ENCODE results near the gene SMAD7. TPM values are rescaled to one million over a fixed set of nuclear protein-coding genes. Genes with fewer than 3 reads are reported as not detected.
A peak's percentile ranks its signal among the peaks of the same experiment; 100 is the strongest.

The SMAD7 gene
- total and polyA plus RNA-seq, 4 donors: 11.8 to 58.8 (median 35.8) TPM

DNA sequence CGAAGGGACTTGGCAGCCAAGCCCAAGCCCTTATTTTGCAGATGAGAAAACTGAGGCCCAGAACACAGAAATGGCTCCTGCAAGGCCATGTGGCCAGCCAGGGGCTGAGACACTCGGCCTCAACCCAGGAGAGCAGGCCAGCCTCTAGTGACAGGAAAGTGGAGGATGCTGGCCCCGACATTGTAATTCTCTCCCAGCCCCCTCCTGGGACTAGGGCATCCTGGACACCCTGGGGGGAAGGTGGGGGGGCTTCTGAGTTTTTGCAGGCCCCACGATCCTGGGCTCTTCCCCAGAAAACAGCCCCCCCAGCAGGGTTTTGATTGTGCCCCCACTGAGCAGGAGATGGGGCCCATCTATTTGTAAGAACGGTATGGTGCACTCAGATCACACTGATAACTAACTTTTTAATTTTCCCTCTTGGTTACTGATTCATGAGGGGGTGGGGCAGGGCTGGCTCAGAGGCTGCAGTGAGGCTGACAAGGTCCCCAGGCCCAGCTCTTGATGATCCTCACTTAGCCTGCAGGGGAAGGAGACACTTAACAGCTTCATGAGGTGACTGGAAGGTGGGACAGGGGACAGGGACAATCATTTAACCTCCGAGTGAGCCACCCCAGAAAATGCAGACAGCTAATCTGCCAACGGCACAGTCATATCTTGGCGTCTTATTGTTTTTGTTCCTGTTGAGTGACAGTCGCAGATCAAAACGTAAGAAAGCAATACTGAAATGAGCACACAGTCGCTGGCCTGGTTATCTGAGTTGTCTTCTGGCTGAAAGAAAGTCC lies 18.9 kb downstream of the SMAD7 start:
- Histone ChIP-seq H3K4me3 (no peak overlapping the region), H3K27ac (ENCODE audit: low read depth in 1 of 2, low read length in 1 of 2) (peak overlapping the region; percentile 13 to 89), H3K9ac (ENCODE audit: insufficient read depth in 1 of 2, low read length in 2 of 2) (peak overlapping the region in 1 of 2 donors; percentile 16), H3K9me3 (ENCODE audit: control insufficient read depth in 4 of 4, insufficient read depth in 3 of 4, low read length in 3 of 4) (no peaks in the 10 kb centered on the region), H3K27me3 (ENCODE audit: control insufficient read depth in 3 of 3, insufficient read depth in 3 of 3, low read length in 2 of 3) (no peaks in the 10 kb centered on the region), H3K4me1 (ENCODE audit: control insufficient read depth in 5 of 5, insufficient read depth in 5 of 5, low read length in 5 of 5) (peaks cover 55 to 97% (median 77%) of the 10 kb centered on the region in 5 donors), H3K36me3 (ENCODE audit: control insufficient read depth in 4 of 4, insufficient read depth in 4 of 4, low read length in 4 of 4) (peaks cover 0 to 10% (median 0%) of the 10 kb centered on the region in 4 donors)
- TF ChIP-seq, protein P1, sequence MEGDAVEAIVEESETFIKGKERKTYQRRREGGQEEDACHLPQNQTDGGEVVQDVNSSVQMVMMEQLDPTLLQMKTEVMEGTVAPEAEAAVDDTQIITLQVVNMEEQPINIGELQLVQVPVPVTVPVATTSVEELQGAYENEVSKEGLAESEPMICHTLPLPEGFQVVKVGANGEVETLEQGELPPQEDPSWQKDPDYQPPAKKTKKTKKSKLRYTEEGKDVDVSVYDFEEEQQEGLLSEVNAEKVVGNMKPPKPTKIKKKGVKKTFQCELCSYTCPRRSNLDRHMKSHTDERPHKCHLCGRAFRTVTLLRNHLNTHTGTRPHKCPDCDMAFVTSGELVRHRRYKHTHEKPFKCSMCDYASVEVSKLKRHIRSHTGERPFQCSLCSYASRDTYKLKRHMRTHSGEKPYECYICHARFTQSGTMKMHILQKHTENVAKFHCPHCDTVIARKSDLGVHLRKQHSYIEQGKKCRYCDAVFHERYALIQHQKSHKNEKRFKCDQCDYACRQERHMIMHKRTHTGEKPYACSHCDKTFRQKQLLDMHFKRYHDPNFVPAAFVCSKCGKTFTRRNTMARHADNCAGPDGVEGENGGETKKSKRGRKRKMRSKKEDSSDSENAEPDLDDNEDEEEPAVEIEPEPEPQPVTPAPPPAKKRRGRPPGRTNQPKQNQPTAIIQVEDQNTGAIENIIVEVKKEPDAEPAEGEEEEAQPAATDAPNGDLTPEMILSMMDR (IDR thresholded peaks at IDR 0.05; ENCODE audit: control extremely low read depth, extremely low read depth): no peak
- DNase-seq: peak in 2 of 3 donors; percentile 13 to 21
- 50 to 66% methylated on average over 11 of the region's 11 CpGs for WGBS, 2 donors
- no peak for ATAC-seq (ENCODE audit: insufficient read depth, low FRiP score)

DNA sequence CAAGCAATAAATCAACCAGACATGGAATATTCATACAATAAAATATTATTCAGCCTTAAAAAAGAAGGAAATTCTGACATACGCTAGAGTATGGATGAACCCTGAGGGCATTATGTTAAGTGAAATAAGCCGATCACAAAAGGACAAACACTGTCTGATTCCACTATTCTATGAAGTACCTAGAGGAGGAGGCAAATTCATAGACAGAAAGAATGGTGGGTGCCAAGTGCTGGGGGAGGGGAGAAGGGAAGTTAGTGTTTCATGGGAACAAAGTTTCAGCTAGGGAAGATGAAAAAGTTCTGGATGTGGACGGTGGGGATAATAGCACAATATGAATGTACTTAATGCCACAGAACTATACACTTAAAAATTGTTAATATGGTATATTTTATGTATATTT lies 19.8 kb downstream of the SMAD7 start:
- Histone ChIP-seq H3K9ac (ENCODE audit: insufficient read depth in 1 of 2, low read length in 2 of 2) (no peak overlapping the region), H3K4me3 (no peak overlapping the region)

DNA sequence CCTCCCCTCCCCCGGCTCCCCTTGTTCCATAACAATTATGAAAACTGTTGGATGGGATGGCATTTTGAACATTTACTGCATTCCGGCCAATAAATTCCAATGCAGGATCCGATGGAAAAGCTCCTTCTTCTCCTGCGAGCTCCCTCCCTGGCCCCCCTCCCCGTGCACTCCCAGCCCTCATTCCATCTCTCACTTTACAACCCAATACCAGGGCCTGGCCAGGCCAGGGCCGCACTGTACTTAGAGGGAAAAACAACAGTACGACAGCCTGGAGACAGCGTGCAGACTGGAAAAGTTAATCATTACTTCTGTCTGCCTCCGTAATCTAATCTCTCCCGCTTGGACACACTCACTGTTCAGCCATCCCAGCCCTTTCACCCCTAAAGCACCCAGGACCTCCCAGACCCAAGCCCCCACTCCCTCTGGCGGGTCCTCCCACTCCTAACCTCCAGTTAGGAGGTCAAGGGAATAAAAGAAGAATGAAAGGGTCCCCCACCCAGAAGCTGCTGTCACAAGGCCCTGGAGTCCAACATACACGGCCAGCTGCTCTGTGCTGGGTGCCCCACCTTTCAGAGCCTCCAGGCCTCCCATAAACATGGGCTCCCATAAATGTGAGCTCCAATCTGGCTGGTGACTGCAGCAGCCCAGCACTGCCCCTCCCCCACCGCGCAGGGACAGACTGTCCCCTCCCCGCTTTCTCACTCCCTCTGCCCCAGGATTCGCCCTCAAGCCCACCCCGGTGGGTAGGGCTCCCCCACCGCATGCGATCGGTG lies 20.6 kb downstream of the SMAD7 start:
- Histone ChIP-seq H3K27me3 (ENCODE audit: control insufficient read depth in 3 of 3, insufficient read depth in 3 of 3, low read length in 2 of 3) (no peaks in the 10 kb centered on the region), H3K4me3 (no peak overlapping the region), H3K9ac (ENCODE audit: insufficient read depth in 1 of 2, low read length in 2 of 2) (peak overlapping the region; percentile 30 to 70), H3K36me3 (ENCODE audit: control insufficient read depth in 4 of 4, insufficient read depth in 4 of 4, low read length in 4 of 4) (peaks cover 0 to 7% (median 2%) of the 10 kb centered on the region in 4 donors), H3K9me3 (ENCODE audit: control insufficient read depth in 4 of 4, insufficient read depth in 3 of 4, low read length in 3 of 4) (no peaks in the 10 kb centered on the region), H3K27ac (ENCODE audit: low read depth in 1 of 2, low read length in 1 of 2) (peak overlapping the region in 1 of 2 donors; percentile 89), H3K4me1 (ENCODE audit: control insufficient read depth in 5 of 5, insufficient read depth in 5 of 5, low read length in 5 of 5) (peaks cover 61 to 98% (median 87%) of the 10 kb centered on the region in 5 donors)
- no peak for ATAC-seq (ENCODE audit: insufficient read depth, low FRiP score)
- TF ChIP-seq, protein P1 (IDR thresholded peaks at IDR 0.05; ENCODE audit: control extremely low read depth, extremely low read depth): no peak
- peak; percentile 74 to 86 (median 79) for DNase-seq
- 45 to 72% methylated on average over 20 of the region's 20 CpGs for WGBS, 2 donors

More for the DNA sequence above, 19.8 kb downstream of the SMAD7 start:
- no peak for ATAC-seq (ENCODE audit: insufficient read depth, low FRiP score)
- H3K4me1 ChIP-seq (ENCODE audit: control insufficient read depth in 5 of 5, insufficient read depth in 5 of 5, low read length in 5 of 5): peaks cover 64 to 100% (median 86%) of the 10 kb centered on the region in 5 donors
- H3K9me3 ChIP-seq (ENCODE audit: control insufficient read depth in 4 of 4, insufficient read depth in 3 of 4, low read length in 3 of 4): no peaks in the 10 kb centered on the region
- peaks cover 0 to 7% (median 3%) of the 10 kb centered on the region in 4 donors for H3K36me3 ChIP-seq (ENCODE audit: control insufficient read depth in 4 of 4, insufficient read depth in 4 of 4, low read length in 4 of 4)
- 59 to 60% methylated on average over 3 of the region's 3 CpGs for WGBS, 2 donors
- DNase-seq: peak in 2 of 3 donors; percentile 8 to 32
- TF ChIP-seq, protein P1 (IDR thresholded peaks at IDR 0.05; ENCODE audit: control extremely low read depth, extremely low read depth): no peak
- H3K27ac ChIP-seq (ENCODE audit: low read depth in 1 of 2, low read length in 1 of 2): no peak overlapping the region
- no peaks in the 10 kb centered on the region for H3K27me3 ChIP-seq (ENCODE audit: control insufficient read depth in 3 of 3, insufficient read depth in 3 of 3, low read length in 2 of 3)

All from lung (tissue), 12 donors.